ENCODE data around the gene TMIGD1. TPM values are rescaled to one million over a fixed set of nuclear protein-coding genes. Genes with fewer than 3 reads are reported as not detected.

Gene TMIGD1, protein sequence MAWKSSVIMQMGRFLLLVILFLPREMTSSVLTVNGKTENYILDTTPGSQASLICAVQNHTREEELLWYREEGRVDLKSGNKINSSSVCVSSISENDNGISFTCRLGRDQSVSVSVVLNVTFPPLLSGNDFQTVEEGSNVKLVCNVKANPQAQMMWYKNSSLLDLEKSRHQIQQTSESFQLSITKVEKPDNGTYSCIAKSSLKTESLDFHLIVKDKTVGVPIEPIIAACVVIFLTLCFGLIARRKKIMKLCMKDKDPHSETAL
- total RNA-seq, result not detected

DNA sequence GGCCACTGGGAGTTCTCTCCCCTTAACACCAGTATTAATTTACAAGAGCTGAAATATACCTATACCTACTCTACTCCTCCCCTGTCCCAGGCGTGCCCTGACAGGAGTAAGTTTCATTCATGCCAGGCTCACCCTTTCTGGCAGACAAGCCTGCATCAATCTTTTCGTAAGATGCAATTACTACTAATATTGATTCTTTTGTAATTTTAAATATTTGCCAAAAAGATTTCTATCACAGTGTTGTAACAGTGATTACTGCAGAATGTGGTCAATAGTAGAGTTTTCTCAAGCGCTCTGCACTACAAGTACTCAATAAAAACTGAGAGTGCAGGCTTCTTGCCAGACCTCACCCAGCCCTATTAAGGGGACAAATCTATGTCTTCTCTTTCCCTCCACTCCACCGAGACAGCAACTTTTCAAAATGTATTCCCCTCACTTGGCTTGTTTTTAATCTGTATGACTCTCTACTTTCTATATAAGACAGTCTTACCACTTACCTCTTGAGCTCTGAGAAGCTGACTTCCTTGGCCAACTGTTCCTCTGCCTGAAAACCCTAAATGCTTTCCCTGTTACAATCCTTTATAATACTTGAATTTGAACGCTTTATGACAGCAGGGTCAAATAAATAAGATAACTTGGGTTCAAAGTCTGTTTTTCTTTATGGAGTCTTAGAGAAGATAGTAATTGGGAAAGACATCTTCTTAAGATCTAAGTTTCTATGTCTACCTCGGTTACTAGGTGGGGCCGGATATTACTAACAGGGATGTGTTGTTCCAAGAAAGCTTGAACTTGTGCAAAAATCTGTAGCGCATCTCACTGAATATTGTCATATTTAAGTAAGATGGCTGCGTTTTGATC lies at the start of gene TMIGD1:
TMIGD1 (minus strand) TSS at position 555 of the 858 bp plus-strand sequence. CDS start 1,924 bp downstream, outside the sequence.
- TF ChIP-seq POLR2A (IDR thresholded peaks at IDR 0.05), result no peak
- TF ChIP-seq, protein P1, sequence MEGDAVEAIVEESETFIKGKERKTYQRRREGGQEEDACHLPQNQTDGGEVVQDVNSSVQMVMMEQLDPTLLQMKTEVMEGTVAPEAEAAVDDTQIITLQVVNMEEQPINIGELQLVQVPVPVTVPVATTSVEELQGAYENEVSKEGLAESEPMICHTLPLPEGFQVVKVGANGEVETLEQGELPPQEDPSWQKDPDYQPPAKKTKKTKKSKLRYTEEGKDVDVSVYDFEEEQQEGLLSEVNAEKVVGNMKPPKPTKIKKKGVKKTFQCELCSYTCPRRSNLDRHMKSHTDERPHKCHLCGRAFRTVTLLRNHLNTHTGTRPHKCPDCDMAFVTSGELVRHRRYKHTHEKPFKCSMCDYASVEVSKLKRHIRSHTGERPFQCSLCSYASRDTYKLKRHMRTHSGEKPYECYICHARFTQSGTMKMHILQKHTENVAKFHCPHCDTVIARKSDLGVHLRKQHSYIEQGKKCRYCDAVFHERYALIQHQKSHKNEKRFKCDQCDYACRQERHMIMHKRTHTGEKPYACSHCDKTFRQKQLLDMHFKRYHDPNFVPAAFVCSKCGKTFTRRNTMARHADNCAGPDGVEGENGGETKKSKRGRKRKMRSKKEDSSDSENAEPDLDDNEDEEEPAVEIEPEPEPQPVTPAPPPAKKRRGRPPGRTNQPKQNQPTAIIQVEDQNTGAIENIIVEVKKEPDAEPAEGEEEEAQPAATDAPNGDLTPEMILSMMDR (IDR thresholded peaks at IDR 0.05), result no peak
- no peaks in the 10 kb centered on the region for H3K27me3 ChIP-seq
- no peak for DNase-seq
- intact Hi-C loops (cut with DNase I), result loop anchor here (10.0 kb wide), 1 partner anchor 209 kb away; no protein-coding TSS in a partner anchor
- H3K4me1 ChIP-seq, result peaks cover 0 to 32% (median 0%) of the 10 kb centered on the region in 3 donors
- H3K27ac ChIP-seq, result peak within 1 kb of the TSS in 1 of 4 donors; percentile 27
- 49 to 69% methylated on average over 9 of the region's 9 CpGs for WGBS, 2 donors
- H3K36me3 ChIP-seq, result no peaks in the 10 kb centered on the region
- H3K4me3 ChIP-seq, result no peak within 1 kb of the TSS
- H3K9me3 ChIP-seq, result no peaks in the 10 kb centered on the region

DNA sequence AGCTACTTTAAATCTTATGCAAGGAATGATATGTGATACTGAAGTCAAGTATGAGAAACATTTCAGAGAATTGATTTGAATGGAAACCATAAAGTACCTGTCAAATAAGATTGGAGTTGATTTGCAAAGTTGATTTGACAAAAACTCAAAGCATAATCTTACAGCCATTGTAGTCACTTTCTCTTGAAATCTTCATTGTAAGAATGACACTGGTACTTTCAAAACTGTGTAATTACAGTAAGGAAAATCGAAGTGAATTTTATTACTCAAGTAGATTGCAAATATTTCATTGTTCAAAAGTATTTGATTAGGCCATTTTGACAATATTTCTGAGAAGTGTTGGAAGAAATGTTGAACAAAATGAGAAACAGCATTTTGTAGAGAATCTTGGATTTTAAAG lies 48.5 kb upstream of the TMIGD1 start:
- whole genome bisulfite sequencing, 2 donors, result 63 to 88% methylated on average over 1 of the region's 1 CpG
- no peak for DNase-seq
- Histone ChIP-seq H3K9me3 (no peaks in the 10 kb centered on the region), H3K27ac (no peak overlapping the region), H3K27me3 (no peaks in the 10 kb centered on the region), H3K4me3 (peak overlapping the region in 1 of 4 donors; percentile 88), H3K36me3 (peaks cover 0 to 24% (median 4%) of the 10 kb centered on the region in 3 donors), H3K4me1 (peaks cover 11 to 53% (median 20%) of the 10 kb centered on the region in 3 donors)
- no peak for TF ChIP-seq POLR2A (IDR thresholded peaks at IDR 0.05)
- TF ChIP-seq, protein P1 (IDR thresholded peaks at IDR 0.05), result no peak
- intact Hi-C loops (cut with DNase I), result no loop called here

DNA sequence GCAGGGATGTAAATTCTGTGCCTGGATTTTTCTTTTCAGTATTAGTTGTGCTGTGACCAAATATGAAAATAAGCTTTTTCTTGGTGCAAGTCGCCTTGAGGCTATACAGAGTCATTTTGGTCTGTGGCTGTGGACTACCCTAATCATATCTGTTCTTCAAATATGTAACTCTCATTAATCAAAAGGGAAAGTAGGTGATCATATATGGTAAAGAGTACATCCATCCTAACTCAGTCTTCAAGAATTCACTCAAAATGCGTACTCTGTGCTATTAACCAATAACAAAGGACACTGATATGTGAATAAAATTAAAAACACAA lies 47.4 kb upstream of the TMIGD1 start:
- TF ChIP-seq POLR2A (IDR thresholded peaks at IDR 0.05), result no peak
- TF ChIP-seq, protein P1 (IDR thresholded peaks at IDR 0.05), result no peak
- DNase-seq, result no peak
- Histone ChIP-seq H3K36me3 (peaks cover 0 to 13% (median 4%) of the 10 kb centered on the region in 3 donors), H3K4me3 (peak overlapping the region in 3 of 4 donors; percentile 63 to 88 (median 79)), H3K9me3 (no peaks in the 10 kb centered on the region), H3K27me3 (no peaks in the 10 kb centered on the region), H3K4me1 (peaks cover 11 to 62% (median 24%) of the 10 kb centered on the region in 3 donors), H3K27ac (no peak overlapping the region)
- 62 to 69% methylated on average over 2 of the region's 2 CpGs for WGBS, 2 donors
- intact Hi-C loops (cut with DNase I), result no loop called here

DNA sequence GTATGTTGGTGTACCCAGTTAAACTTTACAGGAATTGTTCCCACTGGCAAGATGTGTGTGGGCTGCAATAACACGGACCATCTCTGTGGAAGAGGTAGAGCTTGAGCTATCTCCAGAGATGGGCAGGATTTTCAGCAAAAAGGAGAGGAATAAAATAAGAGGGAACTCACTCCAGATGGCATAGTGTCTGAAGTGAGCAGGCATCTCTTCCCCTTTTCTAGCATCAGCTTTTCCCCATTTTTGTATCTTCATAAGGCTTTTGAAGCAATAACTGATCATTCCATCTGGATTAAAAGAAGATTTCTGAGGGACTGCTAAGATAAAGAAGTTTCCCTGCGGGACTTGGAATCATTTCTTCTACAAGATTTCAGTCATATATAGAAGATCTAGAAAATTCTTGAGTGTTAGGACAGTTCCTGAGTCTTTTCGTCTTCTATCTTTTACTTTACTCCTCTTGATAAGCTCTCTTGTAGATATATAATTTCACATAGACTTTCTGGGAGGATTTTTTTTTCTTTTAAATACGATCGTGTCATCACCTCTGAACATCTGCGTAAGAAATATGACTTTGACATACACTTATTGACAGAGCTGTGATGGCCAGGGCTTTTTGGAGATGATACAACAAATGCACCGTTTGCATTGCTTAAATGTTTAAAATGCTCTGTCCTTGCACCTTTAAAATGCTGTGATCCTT lies 46.9 kb upstream of the TMIGD1 start:
- no peaks in the 10 kb centered on the region for H3K9me3 ChIP-seq
- H3K27me3 ChIP-seq, result no peaks in the 10 kb centered on the region
- no peak for TF ChIP-seq POLR2A (IDR thresholded peaks at IDR 0.05)
- TF ChIP-seq, protein P1 (IDR thresholded peaks at IDR 0.05), result no peak
- 52 to 55% methylated on average over 7 of the region's 7 CpGs for WGBS, 2 donors
- peak overlapping the region in 3 of 4 donors; percentile 14 to 86 (median 63) for H3K27ac ChIP-seq
- H3K36me3 ChIP-seq, result peaks cover 0 to 8% (median 0%) of the 10 kb centered on the region in 3 donors
- intact Hi-C loops (cut with DNase I), result no loop called here
- H3K4me1 ChIP-seq, result peaks cover 11 to 65% (median 25%) of the 10 kb centered on the region in 3 donors
- DNase-seq, result no peak
- peak overlapping the region in 3 of 4 donors; percentile 63 to 88 (median 79) for H3K4me3 ChIP-seq
